GM23248 (cell line): ENCODE data around the gene CSF1R. TPM values are rescaled to one million over a fixed set of nuclear protein-coding genes. Genes with fewer than 3 reads are reported as not detected.

Source experiments
- DNase-seq: peaks from one replicate; pipeline ENCODE4 v3.0.0-alpha.2; 2015
- H2AFZ ChIP-seq: fragments of 200-600 bp; sonication (generic); 2 replicates; pipeline ENCODE4 v1.6.1; 2016; ENCODE audit warnings: antibody characterized with exemption
- H3F3A ChIP-seq: fragments of 200-600 bp; sonication (generic); 2 replicates; pipeline ENCODE4 v1.6.1; 2016; ENCODE audit warnings: mild to moderate bottlenecking, antibody characterized with exemption, mixed run types; ENCODE audit not compliant: insufficient read depth
- H3K27ac ChIP-seq: fragments of 200-600 bp; sonication (generic); 2 replicates; pipeline ENCODE4 v1.5.1; 2016; ENCODE audit warnings: mild to moderate bottlenecking
- H3K27me3 ChIP-seq: fragments of 200-600 bp; sonication (generic); replicated peaks from 2 replicates; pipeline ENCODE4 v1.6.1; 2016; ENCODE audit warnings: mild to moderate bottlenecking; ENCODE audit not compliant: insufficient read depth
- H3K36me3 ChIP-seq: fragments of 200-600 bp; sonication (generic); 2 replicates; pipeline ENCODE4 v1.6.1; 2016; ENCODE audit warnings: low read depth, mild to moderate bottlenecking
- H3K4me1 ChIP-seq: fragments of 200-600 bp; sonication (generic); 2 replicates; pipeline ENCODE4 v1.6.1; 2016; ENCODE audit warnings: mild to moderate bottlenecking; ENCODE audit not compliant: insufficient read depth
- H3K4me2 ChIP-seq: fragments of 200-600 bp; sonication (generic); one replicate; pipeline ENCODE4 v1.6.1; 2016; ENCODE audit warnings: mild to moderate bottlenecking; ENCODE audit not compliant: unreplicated experiment
- H3K4me3 ChIP-seq: fragments of 200-600 bp; sonication (generic); 2 replicates; pipeline ENCODE4 v1.5.1; 2016; ENCODE audit warnings: mild to moderate bottlenecking
- H3K79me2 ChIP-seq: fragments of 200-600 bp; sonication (generic); 2 replicates; pipeline ENCODE4 v1.6.1; 2016; ENCODE audit warnings: mild to moderate bottlenecking; ENCODE audit not compliant: insufficient read depth
- H3K9ac ChIP-seq: fragments of 200-600 bp; sonication (generic); 2 replicates; pipeline ENCODE4 v1.6.1; 2016; ENCODE audit warnings: mild to moderate bottlenecking
- H3K9me2 ChIP-seq: fragments of 200-600 bp; sonication (generic); 2 replicates; pipeline ENCODE4 v1.6.1; 2016; ENCODE audit warnings: mixed run types, mild to moderate bottlenecking, moderate library complexity; ENCODE audit not compliant: insufficient read depth
- H3K9me3 ChIP-seq: fragments of 200-600 bp; sonication (generic); one replicate; pipeline ENCODE4 v1.6.1; 2017; ENCODE audit warnings: low read depth
- H4K20me1 ChIP-seq: fragments of 200-600 bp; sonication (generic); 2 replicates; pipeline ENCODE4 v1.6.0; 2016; ENCODE audit not compliant: insufficient read depth
- EZH2 ChIP-seq: fragments of 200-600 bp; sonication (generic); IDR thresholded peaks from 2 replicates; pipeline ENCODE4 v1.6.1; 2018; ENCODE audit warnings: antibody characterized with exemption, mild to moderate bottlenecking; ENCODE audit not compliant: insufficient read depth, poor library complexity, severe bottlenecking
- EZH2phosphoT487 ChIP-seq: fragments of 200-600 bp; sonication (generic); IDR thresholded peaks from 2 replicates; pipeline ENCODE4 v1.6.1; 2018; ENCODE audit warnings: antibody characterized with exemption, moderate library complexity, mild to moderate bottlenecking, low read depth; ENCODE audit not compliant: insufficient read depth
- WGBS, 2 experiments: methylation state at CpG; one replicate each; pipeline ENCODE4 v1.1.6; 2015 to 2017; ENCODE audit warnings: low lambda C conversion rate in 2 of 2, low coverage in 1 of 2; ENCODE audit errors: missing lambda C conversion rate in 2 of 2; 5-methylcytosine and 5-hydroxymethylcytosine counted together
- in situ Hi-C: fragments of 300-500 bp; cut with MboI; formaldehyde crosslinking; loops from 2 replicates; pipeline ENCODE4 v1.15.0; 2020
- polyA plus RNA-seq: library from polyadenylated mRNA; unstranded; fragments of >200 nt; fragmentation: Nextera tagmentation; extraction: Ambion mirVana; gene quantifications from 2 replicates; pipeline ENCODE4 v1.2.1, GENCODE V29; 2016
- total RNA-seq: library from RNA; depleted of rRNA; stranded (reverse); fragments of >200 nt; shearing (Covaris generic); gene quantifications from 2 replicates; pipeline ENCODE4 v1.2.3, GENCODE V29; 2014

Gene CSF1R
- total and polyA plus RNA-seq, 2 experiments from 2014 or later = 0.56 TPM; not detected in 1

DNA sequence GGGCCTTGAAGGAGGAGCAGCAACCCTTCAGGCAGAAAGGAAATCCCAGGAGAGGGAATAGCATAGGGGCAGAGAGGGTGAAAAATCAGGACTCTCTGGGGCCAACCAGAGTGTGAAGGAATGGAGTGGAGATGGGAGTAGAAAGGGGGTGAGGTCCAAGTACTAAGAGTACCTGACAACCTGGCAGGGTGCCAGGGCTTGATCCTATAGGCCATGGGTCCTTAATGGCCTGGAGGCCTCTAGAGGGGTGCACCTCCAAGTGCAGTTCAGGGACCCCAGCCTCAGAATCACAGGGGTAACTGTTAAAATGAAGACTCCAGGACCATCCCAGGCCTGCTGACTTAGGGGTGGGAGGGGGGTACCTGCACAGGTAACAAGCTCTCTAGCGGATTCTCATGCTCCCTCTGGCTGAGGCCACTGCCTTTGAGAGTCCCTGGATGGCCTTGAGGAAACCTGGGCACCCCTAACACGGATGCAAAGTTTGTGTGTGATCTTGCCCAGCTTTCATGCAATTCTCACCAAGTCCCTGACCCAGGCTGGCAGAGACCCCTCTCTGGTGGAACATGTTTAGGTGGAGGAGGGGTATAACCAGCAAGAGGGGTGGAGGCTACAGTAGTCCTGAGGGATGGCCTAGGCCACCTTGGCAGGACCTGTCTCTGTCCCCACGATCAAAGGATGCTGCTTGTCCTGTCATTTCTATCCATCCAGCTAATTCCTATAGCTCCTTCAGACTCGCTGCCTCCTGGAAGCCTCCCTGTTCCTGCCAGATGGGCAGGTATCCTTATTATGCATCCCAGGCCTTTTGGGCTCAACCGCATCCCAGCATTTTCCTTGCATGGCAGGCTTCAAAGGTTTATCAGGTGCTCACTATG lies 17.6 kb upstream of the CSF1R start:
- H3K9me2 ChIP-seq = no peaks in the 10 kb centered on the region
- H3K79me2 ChIP-seq = no peaks in the 10 kb centered on the region
- peaks cover 19% of the 10 kb centered on the region for H3F3A ChIP-seq
- no peak overlapping the region for H3K4me2 ChIP-seq
- H3K4me3 ChIP-seq = no peak overlapping the region
- no peak overlapping the region for H3K9ac ChIP-seq
- H2AFZ ChIP-seq = no peak overlapping the region
- DNase-seq = no peak
- H3K4me1 ChIP-seq = peaks cover 15% of the 10 kb centered on the region
- no peaks in the 10 kb centered on the region for H3K27me3 ChIP-seq
- H3K27ac ChIP-seq = no peak overlapping the region
- WGBS, 2 experiments = 73 to 84% methylated on average over 5 of the region's 5 CpGs
- H4K20me1 ChIP-seq = no peaks in the 10 kb centered on the region
- H3K9me3 ChIP-seq = no peaks in the 10 kb centered on the region
- TF ChIP-seq EZH2phosphoT487 (no peak), EZH2 (no peak)
- H3K36me3 ChIP-seq = no peaks in the 10 kb centered on the region
- in situ Hi-C loops = loop anchor here (25.0 kb wide), 1 partner anchor 267 kb away; no protein-coding TSS in a partner anchor

DNA sequence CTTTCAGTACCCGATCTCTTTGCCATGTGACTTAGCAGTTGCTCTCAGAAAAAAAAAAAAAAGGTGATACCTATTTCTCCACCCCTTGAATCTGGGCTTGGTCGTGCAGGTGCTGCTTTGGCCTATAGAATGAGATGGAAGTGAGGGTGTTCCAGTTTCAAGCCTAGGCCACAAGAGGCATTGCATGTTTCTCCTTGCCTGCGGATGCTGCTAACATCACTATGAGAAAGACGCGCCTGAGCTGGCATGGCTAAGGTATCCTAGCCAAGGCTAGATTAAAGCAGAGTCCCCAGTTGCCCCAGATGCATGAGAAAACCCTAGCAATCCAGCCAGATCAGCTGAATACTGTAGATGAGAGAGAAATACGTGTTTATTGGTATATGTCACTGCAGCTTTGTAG lies 14.7 kb upstream of the CSF1R start:
- Histone ChIP-seq H2AFZ (no peak overlapping the region), H3K9ac (no peak overlapping the region), H3K79me2 (no peaks in the 10 kb centered on the region), H3K4me2 (no peak overlapping the region), H3K9me3 (no peaks in the 10 kb centered on the region), H3K36me3 (no peaks in the 10 kb centered on the region), H4K20me1 (no peaks in the 10 kb centered on the region), H3K9me2 (no peaks in the 10 kb centered on the region), H3F3A (no peaks in the 10 kb centered on the region), H3K4me1 (no peaks in the 10 kb centered on the region), H3K27me3 (no peaks in the 10 kb centered on the region), H3K27ac (no peak overlapping the region), H3K4me3 (no peak overlapping the region)
- no peak for TF ChIP-seq EZH2phosphoT487
- no peak for TF ChIP-seq EZH2
- no peak for DNase-seq
- WGBS, 2 experiments = 78 to 80% methylated on average over 6 of the region's 6 CpGs
- in situ Hi-C loops = loop anchor here (25.0 kb wide), 1 partner anchor 264 kb away; no protein-coding TSS in a partner anchor

DNA sequence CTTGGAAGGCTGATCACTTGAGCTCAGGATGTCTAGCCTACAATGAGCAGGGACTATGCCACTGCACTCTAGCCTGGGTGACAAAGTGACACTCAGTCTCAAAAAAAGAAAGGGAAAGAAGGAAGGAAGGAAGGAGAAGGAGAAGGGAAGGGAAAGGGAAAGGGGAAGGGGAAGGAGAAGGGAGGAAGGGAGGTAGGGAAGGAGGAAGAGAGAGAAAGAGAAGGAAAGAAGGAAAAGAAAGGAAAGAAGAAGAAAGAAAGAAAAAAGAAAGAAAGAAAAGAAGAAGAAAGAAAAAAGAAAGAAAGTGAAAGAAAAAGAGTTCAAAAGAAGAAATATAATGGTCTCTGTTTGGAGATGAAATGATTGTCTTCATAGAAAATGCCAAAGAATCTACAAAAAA lies 10.8 kb upstream of the CSF1R start:
- Histone ChIP-seq H2AFZ (no peak overlapping the region), H3K27ac (no peak overlapping the region), H3K9ac (no peak overlapping the region), H3K4me1 (no peaks in the 10 kb centered on the region), H3K4me3 (no peak overlapping the region), H3K9me3 (no peaks in the 10 kb centered on the region), H3F3A (no peaks in the 10 kb centered on the region), H4K20me1 (no peaks in the 10 kb centered on the region), H3K36me3 (no peaks in the 10 kb centered on the region), H3K79me2 (no peaks in the 10 kb centered on the region), H3K4me2 (no peak overlapping the region), H3K9me2 (no peaks in the 10 kb centered on the region), H3K27me3 (no peaks in the 10 kb centered on the region)
- TF ChIP-seq EZH2 = no peak
- TF ChIP-seq EZH2phosphoT487 = no peak
- DNase-seq = no peak
- in situ Hi-C loops = no loop called here

DNA sequence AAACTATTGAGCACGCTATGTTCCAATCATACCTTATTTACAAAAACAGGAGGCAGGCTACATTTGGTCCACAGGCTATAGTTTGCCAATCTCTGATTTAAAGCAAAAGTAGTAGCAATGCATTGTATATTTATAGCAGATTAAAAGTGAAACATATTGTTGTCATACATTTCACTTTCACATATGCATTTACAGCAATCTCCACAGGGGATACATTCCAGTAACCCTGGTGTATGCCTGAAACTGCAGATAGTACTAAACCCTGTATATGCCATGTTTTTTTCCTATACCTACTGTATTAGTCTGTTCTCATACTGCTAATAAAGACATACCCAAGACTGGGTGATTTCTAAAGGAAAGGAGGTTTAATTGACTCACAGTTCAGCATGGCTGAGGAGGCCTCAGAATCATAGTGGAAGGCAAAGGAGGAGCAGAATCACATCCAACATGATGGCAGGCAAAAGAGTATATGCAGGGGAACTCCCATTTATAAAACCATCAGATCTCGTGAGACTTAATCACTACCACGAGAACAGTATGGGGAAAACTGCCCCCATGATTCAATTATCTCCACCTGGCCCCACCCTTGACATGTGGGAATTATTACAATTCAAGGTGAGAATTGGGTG lies 5.9 kb upstream of the CSF1R start:
- Histone ChIP-seq H3K27me3 (no peaks in the 10 kb centered on the region), H4K20me1 (no peaks in the 10 kb centered on the region), H3K9ac (no peak overlapping the region), H3K4me2 (no peak overlapping the region), H2AFZ (no peak overlapping the region), H3K79me2 (no peaks in the 10 kb centered on the region), H3K36me3 (no peaks in the 10 kb centered on the region), H3F3A (no peaks in the 10 kb centered on the region), H3K4me3 (no peak overlapping the region), H3K9me3 (no peaks in the 10 kb centered on the region), H3K9me2 (no peaks in the 10 kb centered on the region), H3K27ac (no peak overlapping the region), H3K4me1 (no peaks in the 10 kb centered on the region)
- no peak for TF ChIP-seq EZH2phosphoT487
- TF ChIP-seq EZH2 = no peak
- no peak for DNase-seq
- 75 to 84% methylated on average over 3 of the region's 3 CpGs for WGBS, 2 experiments
- in situ Hi-C loops = no loop called here
